Tibial nerve (tissue), 4 donors: Measurements from ENCODE around the gene CLDN9. TPM values are rescaled to one million over a fixed set of nuclear protein-coding genes. Genes with fewer than 3 reads are reported as not detected.

Experiments used
- DNase-seq, 2 donors: peaks; one replicate each; pipeline ENCODE4 v3.0.0-alpha.2; 2019; ENCODE audit warnings: low spot score in 2 of 2
- H3K27ac ChIP-seq, 4 donors: fragments of 200-600 bp; sonication (generic) in 3 of 4; one replicate each; pipeline ENCODE4 v1.5.1; 2017 to 2019; ENCODE audit warnings: mild to moderate bottlenecking in 1 of 4
- H3K27me3 ChIP-seq, 2 donors: fragments of 200-600 bp; sonication (generic) in 1 of 2; one replicate each; pipeline versions ENCODE4 v1.5.1 to v1.6.0; 2017 to 2019
- H3K36me3 ChIP-seq, 3 donors: fragments of 200-600 bp; sonication (generic); one replicate each; pipeline ENCODE4 v1.5.1; 2018 to 2019
- H3K4me1 ChIP-seq, 4 donors: fragments of 200-600 bp; sonication (generic) in 3 of 4; one replicate each; pipeline ENCODE4 v1.5.1; 2017 to 2019
- H3K4me3 ChIP-seq, 4 donors: fragments of 200-600 bp; sonication (generic) in 3 of 4; one replicate each; pipeline ENCODE4 v1.5.1; 2017 to 2019; ENCODE audit warnings: mild to moderate bottlenecking in 1 of 4, moderate library complexity in 1 of 4
- H3K9me3 ChIP-seq, 4 donors: fragments of 200-600 bp; sonication (generic) in 3 of 4; one replicate each; pipeline ENCODE4 v1.5.1; 2017 to 2019
- EP300 ChIP-seq, 2 donors: sonication (generic); formaldehyde crosslinking; IDR thresholded peaks; one replicate each; pipeline ENCODE4 v1.6.1; 2017; ENCODE audit warnings: antibody characterized with exemption in 2 of 2, mild to moderate bottlenecking in 1 of 2
- POLR2A ChIP-seq, 2 donors: fragments of 450-650 bp; IDR thresholded peaks; one replicate each; pipeline ENCODE4 v1.6.1; 2017; ENCODE audit warnings: antibody characterized with exemption in 2 of 2, mild to moderate bottlenecking in 2 of 2, moderate library complexity in 2 of 2
- WGBS, 2 donors: methylation state at CpG; one replicate each; pipeline ENCODE4 v1.1.5; 2018; 5-methylcytosine and 5-hydroxymethylcytosine counted together
- total RNA-seq, 4 donors: library from RNA; depleted of rRNA; stranded (reverse); fragments of >200 nt; gene quantifications; one replicate each; pipeline ENCODE4 v1.1.0, GENCODE V29; 2016
- TF ChIP-seq, protein P1 (sequence below), 5 experiments: fragments of 200-600 bp in 3 of 5; fragments of 450-650 bp in 2 of 5; sonication (generic) in 3 of 5; IDR thresholded peaks; one replicate each; pipeline ENCODE4 v1.5.1; 2016 to 2019; ENCODE audit warnings: antibody characterized with exemption in 5 of 5, mild to moderate bottlenecking in 3 of 5, moderate library complexity in 2 of 5

CLDN9 gene
- total RNA-seq, 4 donors from 2014 or later, result 0.30 TPM; not detected in 3

DNA sequence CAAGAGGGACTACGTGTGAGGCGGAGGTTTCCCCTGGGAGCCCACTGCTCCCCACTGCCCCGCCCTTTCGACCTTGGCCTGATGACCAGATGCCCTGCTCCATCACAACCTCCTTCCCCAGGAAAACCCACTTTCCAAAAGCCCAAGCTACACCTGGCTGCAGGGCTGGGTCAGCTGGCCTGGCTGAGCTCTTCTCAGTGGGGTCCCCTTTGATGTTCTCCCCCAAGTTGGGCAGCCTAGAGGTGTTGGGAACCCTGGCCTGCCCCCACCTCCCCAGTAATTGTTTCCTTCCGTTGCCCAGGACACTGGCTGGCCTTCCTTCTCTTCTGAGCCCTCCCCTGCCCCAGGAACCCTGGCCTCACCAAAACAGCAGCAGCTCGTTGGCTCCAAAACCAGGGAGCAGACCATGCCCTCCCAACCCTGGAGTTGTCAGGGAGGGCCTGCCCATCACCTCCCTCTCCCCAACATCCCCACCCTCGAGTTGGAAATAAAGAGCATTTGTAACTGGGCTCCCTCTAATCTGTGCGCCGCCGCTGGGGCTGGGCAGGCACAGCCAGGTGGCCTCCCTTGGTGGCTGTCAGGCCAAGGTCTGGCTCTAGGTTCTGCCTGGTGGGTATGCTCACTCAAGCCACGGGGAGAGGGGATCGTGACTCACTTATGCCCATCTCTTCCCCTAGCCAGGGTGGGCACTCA lies 1.4 kb downstream of the CLDN9 start:
- TF ChIP-seq, protein P1, sequence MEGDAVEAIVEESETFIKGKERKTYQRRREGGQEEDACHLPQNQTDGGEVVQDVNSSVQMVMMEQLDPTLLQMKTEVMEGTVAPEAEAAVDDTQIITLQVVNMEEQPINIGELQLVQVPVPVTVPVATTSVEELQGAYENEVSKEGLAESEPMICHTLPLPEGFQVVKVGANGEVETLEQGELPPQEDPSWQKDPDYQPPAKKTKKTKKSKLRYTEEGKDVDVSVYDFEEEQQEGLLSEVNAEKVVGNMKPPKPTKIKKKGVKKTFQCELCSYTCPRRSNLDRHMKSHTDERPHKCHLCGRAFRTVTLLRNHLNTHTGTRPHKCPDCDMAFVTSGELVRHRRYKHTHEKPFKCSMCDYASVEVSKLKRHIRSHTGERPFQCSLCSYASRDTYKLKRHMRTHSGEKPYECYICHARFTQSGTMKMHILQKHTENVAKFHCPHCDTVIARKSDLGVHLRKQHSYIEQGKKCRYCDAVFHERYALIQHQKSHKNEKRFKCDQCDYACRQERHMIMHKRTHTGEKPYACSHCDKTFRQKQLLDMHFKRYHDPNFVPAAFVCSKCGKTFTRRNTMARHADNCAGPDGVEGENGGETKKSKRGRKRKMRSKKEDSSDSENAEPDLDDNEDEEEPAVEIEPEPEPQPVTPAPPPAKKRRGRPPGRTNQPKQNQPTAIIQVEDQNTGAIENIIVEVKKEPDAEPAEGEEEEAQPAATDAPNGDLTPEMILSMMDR (IDR thresholded peaks at IDR 0.05), result no peak
- TF ChIP-seq POLR2A (IDR thresholded peaks at IDR 0.05) (no peak), EP300 (IDR thresholded peaks at IDR 0.05) (no peak)
- Histone ChIP-seq H3K4me1 (peaks cover 0 to 11% (median 0%) of the 10 kb centered on the region in 4 donors), H3K27me3 (peaks cover 0 to 74% of the 10 kb centered on the region in 2 donors), H3K4me3 (no peak overlapping the region), H3K36me3 (no peaks in the 10 kb centered on the region), H3K27ac (no peak overlapping the region), H3K9me3 (no peaks in the 10 kb centered on the region)
- DNase-seq, result no peak
- 45 to 57% methylated on average over 10 to 11 of the region's 12 CpGs for WGBS, 2 donors

DNA sequence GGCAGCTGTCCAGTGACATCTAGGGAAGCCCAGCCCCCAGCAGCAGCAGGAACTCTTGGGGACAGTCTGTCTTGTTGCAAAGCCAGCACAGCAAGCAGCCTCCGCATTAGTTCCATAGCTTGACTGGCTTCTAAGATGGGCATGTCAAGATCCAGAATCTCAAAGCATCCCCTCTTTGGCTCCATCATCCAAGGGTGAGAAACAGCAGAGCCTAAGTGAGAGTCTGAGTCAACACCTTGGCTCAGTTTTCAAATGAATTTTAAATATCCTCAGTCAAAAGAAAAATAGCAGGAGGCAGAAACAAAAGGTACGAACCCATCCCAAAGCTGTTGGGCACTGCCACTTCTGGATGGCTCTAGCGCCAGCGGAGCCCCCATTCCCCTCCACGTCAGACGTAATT lies 2.2 kb downstream of the CLDN9 start:
- Histone ChIP-seq H3K27ac (no peak overlapping the region), H3K27me3 (peaks cover 0 to 67% of the 10 kb centered on the region in 2 donors), H3K36me3 (no peaks in the 10 kb centered on the region), H3K9me3 (no peaks in the 10 kb centered on the region), H3K4me1 (peaks cover 0 to 17% (median 5%) of the 10 kb centered on the region in 4 donors), H3K4me3 (no peak overlapping the region)
- 78 to 88% methylated on average over 6 of the region's 6 CpGs for WGBS, 2 donors
- no peak for DNase-seq
- TF ChIP-seq, protein P1 (IDR thresholded peaks at IDR 0.05), result no peak
- no peak for TF ChIP-seq POLR2A (IDR thresholded peaks at IDR 0.05)
- TF ChIP-seq EP300 (IDR thresholded peaks at IDR 0.05), result no peak

DNA sequence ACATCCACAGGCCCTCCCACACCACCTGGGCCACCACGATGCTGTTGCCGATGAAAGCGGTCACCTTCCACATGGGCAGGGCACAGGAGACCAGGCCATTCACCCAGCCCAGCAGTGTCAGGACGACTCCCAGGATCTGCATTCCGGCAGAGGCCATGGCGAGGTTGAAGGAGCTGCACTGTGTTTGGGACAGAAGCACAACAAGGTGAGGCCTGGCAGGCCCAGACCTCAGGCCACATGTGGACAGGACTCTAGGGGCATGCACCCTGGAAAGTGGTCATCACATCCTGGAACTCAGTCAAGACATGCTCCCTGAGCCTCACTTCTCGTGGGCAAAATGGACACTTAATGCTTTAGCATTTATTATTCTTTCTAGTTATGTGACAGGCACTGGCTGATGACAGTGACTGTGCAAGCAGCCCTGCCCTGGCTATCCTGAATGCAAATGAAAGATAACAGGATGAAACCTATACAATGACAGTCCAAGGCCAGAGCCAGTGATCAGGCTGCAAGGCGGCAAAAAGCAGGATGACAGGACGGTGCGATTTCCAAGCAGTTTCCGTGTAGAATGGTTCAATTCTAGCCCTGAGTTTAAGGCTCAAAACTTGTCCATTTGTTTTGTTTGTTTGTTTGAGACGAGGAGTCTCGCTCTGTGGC lies 3.3 kb downstream of the CLDN9 start:
- Histone ChIP-seq H3K4me1 (peaks cover 0 to 26% (median 7%) of the 10 kb centered on the region in 4 donors), H3K27me3 (peaks cover 0 to 58% of the 10 kb centered on the region in 2 donors), H3K9me3 (no peaks in the 10 kb centered on the region), H3K27ac (no peak overlapping the region), H3K4me3 (no peak overlapping the region), H3K36me3 (no peaks in the 10 kb centered on the region)
- WGBS, 2 donors, result 75 to 83% methylated on average over 11 to 13 of the region's 13 CpGs
- DNase-seq, result no peak
- TF ChIP-seq POLR2A (IDR thresholded peaks at IDR 0.05) (no peak), EP300 (IDR thresholded peaks at IDR 0.05) (no peak)
- TF ChIP-seq, protein P1 (IDR thresholded peaks at IDR 0.05), result no peak

DNA sequence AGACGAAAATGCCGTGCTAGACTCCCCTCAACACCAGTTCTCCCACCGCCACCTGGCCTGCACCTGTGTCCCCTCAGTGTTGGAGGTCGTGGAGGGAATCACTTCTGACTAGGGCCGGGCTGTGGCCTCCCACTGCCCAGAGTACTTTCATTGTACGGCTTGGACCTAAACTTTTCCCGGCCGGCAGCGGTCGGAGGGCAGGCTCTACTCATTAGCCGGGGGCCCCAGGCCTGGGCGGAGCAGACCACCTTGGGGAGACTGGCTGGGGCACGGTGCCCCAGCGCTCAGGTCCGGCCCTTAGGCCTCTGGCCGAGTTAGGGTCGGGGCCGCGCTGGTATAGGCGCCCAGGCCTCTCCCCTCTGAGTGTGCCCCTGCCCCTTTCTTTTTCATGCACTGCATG lies 4.6 kb downstream of the CLDN9 start:
- no peak overlapping the region for H3K27ac ChIP-seq
- peaks cover 0 to 40% (median 18%) of the 10 kb centered on the region in 4 donors for H3K4me1 ChIP-seq
- 43 to 58% methylated on average over 12 to 18 of the region's 20 CpGs for WGBS, 2 donors
- no peak overlapping the region for H3K4me3 ChIP-seq
- no peak for DNase-seq
- no peaks in the 10 kb centered on the region for H3K9me3 ChIP-seq
- H3K36me3 ChIP-seq, result no peaks in the 10 kb centered on the region
- no peak for TF ChIP-seq POLR2A (IDR thresholded peaks at IDR 0.05)
- TF ChIP-seq EP300 (IDR thresholded peaks at IDR 0.05), result no peak
- TF ChIP-seq, protein P1 (IDR thresholded peaks at IDR 0.05), result no peak
- peaks cover 0 to 44% of the 10 kb centered on the region in 2 donors for H3K27me3 ChIP-seq
